Uterus (tissue), 2 donors: ENCODE results near the gene DCAF8L2.

ENCODE experiments used
- CTCF ChIP-seq, 4 experiments: fragments of 200-600 bp in 2 of 4; fragments of 450-650 bp in 2 of 4; sonication (generic) in 2 of 4; IDR thresholded peaks; one replicate each; pipeline ENCODE4 v1.5.1; 2016 to 2019; ENCODE audit warnings: antibody characterized with exemption in 4 of 4, mild to moderate bottlenecking in 2 of 4, moderate library complexity in 1 of 4
- POLR2A ChIP-seq, 2 donors: fragments of 450-650 bp; IDR thresholded peaks; one replicate each; pipeline ENCODE4 v1.6.1; 2016; ENCODE audit warnings: antibody characterized with exemption in 2 of 2, mild to moderate bottlenecking in 1 of 2, moderate library complexity in 1 of 2

DNA sequence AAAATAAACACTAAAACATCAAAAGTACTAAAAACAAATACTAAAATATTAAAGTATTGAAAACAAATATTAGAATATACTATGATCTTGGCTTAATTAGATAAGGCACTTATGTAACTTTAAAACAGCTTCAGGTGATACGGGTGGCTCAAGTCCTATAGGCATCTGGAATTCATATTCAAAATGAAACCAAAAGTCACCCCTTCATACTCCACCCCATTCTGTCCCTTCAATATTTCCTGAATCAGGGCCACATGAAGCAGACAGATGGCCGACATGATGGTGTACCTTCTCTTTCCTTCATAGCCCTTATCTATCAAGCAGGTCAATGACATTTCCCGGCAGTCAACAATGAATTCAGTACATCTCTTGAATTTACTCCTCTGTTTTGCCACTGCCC is 145.8 kb downstream of the DCAF8L2 start:
- TF ChIP-seq CTCF (IDR thresholded peaks at IDR 0.05) = no peak
- TF ChIP-seq POLR2A (IDR thresholded peaks at IDR 0.05) = no peak
